HCT116 (cell line): ENCODE results near the gene NEDD4L. TPM values are rescaled to one million over a fixed set of nuclear protein-coding genes. Genes with fewer than 3 reads are reported as not detected.

ENCODE experiments used
- ATAC-seq: fragments of 200-7000 bp; cut with Tn5 transposase; 2 replicates; pipeline ENCODE4 v1.9.1; 2020; ENCODE audit warnings: mild to moderate bottlenecking, moderate library complexity
- BruUV-seq: library from RNA; stranded (reverse); fragments of 400-500 nt; replicated peaks from 2 replicates; lab custom pipeline; 2021; lab: Mats Ljungman, UMichigan
- CTCF ChIA-PET: fragments of 300-600 bp; sonication (Branson Sonifier 250); formaldehyde crosslinking; loops from one replicate; lab custom pipeline; 2021; ENCODE audit warnings: antibody characterized with exemption; lab: Charles Lee
- POLR2A ChIA-PET: fragments of 300-600, 350-600 bp; sonication (Branson Sonifier 250); formaldehyde crosslinking; loops from one replicate; lab custom pipeline; 2021; ENCODE audit warnings: antibody characterized with exemption; lab: Charles Lee
- RAD21 ChIA-PET, 2 experiments: fragments of 300-600 bp; sonication (Branson Sonifier 250); formaldehyde crosslinking; loops; one replicate each; lab custom pipeline; 2023; ENCODE audit warnings: low total read pairs in 2 of 2; ENCODE audit not compliant: uncharacterized antibody in 2 of 2, unreplicated experiment in 2 of 2, low non-redundant PET in 1 of 2; lab: Charles Lee
- DNase-seq: peaks from one replicate; pipeline ENCODE4 v3.0.0-alpha.2; 2010; ENCODE audit warnings: low read depth, low spot score
- H2AFZ ChIP-seq: fragments of 200-600 bp; shearing (Covaris generic), sonication (generic); 2 replicates; pipeline ENCODE4 v1.6.1; 2017; ENCODE audit warnings: low read depth, mixed run types, mixed read lengths, antibody characterized with exemption, low read length; ENCODE audit not compliant: poor library complexity, severe bottlenecking
- H3K27ac ChIP-seq: 2 replicates; pipeline ENCODE4 v1.5.1; 2012; ENCODE audit warnings: low read depth, low read length
- H3K27me3 ChIP-seq: fragments of 200-600 bp; sonication (generic); 2 replicates; pipeline ENCODE4 v1.6.1; 2016; ENCODE audit warnings: mixed run types, low read length, mixed read lengths; ENCODE audit not compliant: insufficient read depth
- H3K36me3 ChIP-seq, 2 experiments: fragments of 200-500 bp in 1 of 2; fragments of 200-600 bp in 1 of 2; sonication (Bioruptor generic) in 1 of 2; sonication (generic) in 1 of 2; 2 replicates each; pipeline versions ENCODE4 v1.5.1 to v1.6.1; 2014 to 2016; ENCODE audit warnings: low read length in 2 of 2, inconsistent platforms in 1 of 2, mixed read lengths in 1 of 2, mixed run types in 1 of 2; ENCODE audit not compliant: insufficient read depth in 2 of 2, control insufficient read depth in 1 of 2
- H3K4me1 ChIP-seq, 2 experiments: fragments of 200-600 bp in 1 of 2; sonication (generic) in 1 of 2; 2 replicates each; pipeline versions ENCODE4 v1.5.1 to v1.6.1; 2012 to 2017; ENCODE audit warnings: low read length in 2 of 2, inconsistent platforms in 1 of 2, mild to moderate bottlenecking in 1 of 2, mixed read lengths in 1 of 2, mixed run types in 1 of 2, moderate library complexity in 1 of 2; ENCODE audit not compliant: insufficient read depth in 2 of 2, control insufficient read depth in 1 of 2
- H3K4me2 ChIP-seq: fragments of 200-600 bp; sonication (generic); 2 replicates; pipeline ENCODE4 v1.6.1; 2017; ENCODE audit warnings: mixed run types, low read length, mixed read lengths
- H3K4me3 ChIP-seq, 2 experiments: fragments of 200-600 bp in 1 of 2; sonication (generic) in 1 of 2; replicated peaks in 1 of 2; 2 replicates each; pipeline ENCODE4 v1.5.1; 2011 to 2016; ENCODE audit warnings: low read length in 2 of 2, control low read depth in 1 of 2, low read depth in 1 of 2, mild to moderate bottlenecking in 1 of 2, mixed read lengths in 1 of 2, mixed run types in 1 of 2
- H3K79me2 ChIP-seq: fragments of 200-600 bp; sonication (generic); 2 replicates; pipeline ENCODE4 v1.6.1; 2017; ENCODE audit warnings: mild to moderate bottlenecking, mixed run types, low read length, moderate library complexity, mixed read lengths; ENCODE audit not compliant: insufficient read depth
- H3K9ac ChIP-seq: fragments of 200-600 bp; sonication (generic); 2 replicates; pipeline ENCODE4 v1.6.1; 2016; ENCODE audit warnings: low read length, mixed read lengths
- H3K9me2 ChIP-seq: fragments of 200-600 bp; sonication (generic), shearing (Covaris generic); 2 replicates; pipeline ENCODE4 v1.6.1; 2017; ENCODE audit warnings: mixed run types, mild to moderate bottlenecking, moderate library complexity; ENCODE audit not compliant: insufficient read depth
- H3K9me3 ChIP-seq, 2 experiments: fragments of 200-500 bp in 1 of 2; fragments of 200-600 bp in 1 of 2; sonication (Bioruptor generic) in 1 of 2; sonication (generic) in 1 of 2; 2 replicates each; pipeline ENCODE4 v1.6.1; 2014 to 2017; ENCODE audit warnings: low read length in 2 of 2, mixed read lengths in 2 of 2, inconsistent platforms in 1 of 2, low read depth in 1 of 2, mild to moderate bottlenecking in 1 of 2, mixed run types in 1 of 2, moderate library complexity in 1 of 2; ENCODE audit not compliant: control insufficient read depth in 1 of 2, insufficient read depth in 1 of 2
- H4K20me1 ChIP-seq: fragments of 200-600 bp; sonication (generic), shearing (Covaris generic); 2 replicates; pipeline ENCODE4 v1.6.1; 2017; ENCODE audit warnings: mixed run types, mild to moderate bottlenecking, moderate library complexity; ENCODE audit not compliant: insufficient read depth
- CEBPB ChIP-seq: IDR thresholded peaks from 2 replicates; pipeline ENCODE4 v1.6.1; 2012; ENCODE audit warnings: low read depth
- EGR1 ChIP-seq: IDR thresholded peaks from 2 replicates; pipeline ENCODE4 v1.6.1; 2012; ENCODE audit warnings: low read depth
- JUND ChIP-seq: IDR thresholded peaks from 2 replicates; pipeline ENCODE4 v1.6.1; 2012
- SIN3A ChIP-seq: IDR thresholded peaks from 2 replicates; pipeline ENCODE4 v1.6.1; 2012; ENCODE audit warnings: low read depth
- SP1 ChIP-seq: IDR thresholded peaks from 2 replicates; pipeline ENCODE4 v1.6.1; 2012; ENCODE audit warnings: low read depth
- SRF ChIP-seq: IDR thresholded peaks from 2 replicates; pipeline ENCODE4 v1.6.1; 2012; ENCODE audit warnings: low read depth
- intact Hi-C: fragments of 100-400 bp; cut with micrococcal nuclease; formaldehyde crosslinking; loops from 2 replicates; pipeline ENCODE4 v1.10.0; 2022
- total RNA-seq: library from RNA; stranded (reverse); gene quantifications from one replicate; pipeline ENCODE4 v1.2.1, GENCODE V29; 2021; ENCODE audit not compliant: unreplicated experiment
- TF ChIP-seq, protein P1 (sequence below): IDR thresholded peaks from 2 replicates; pipeline ENCODE4 v1.6.1; 2012

Gene NEDD4L
- total RNA-seq, 1 experiment from 2014 or later, result 41.5 TPM

DNA sequence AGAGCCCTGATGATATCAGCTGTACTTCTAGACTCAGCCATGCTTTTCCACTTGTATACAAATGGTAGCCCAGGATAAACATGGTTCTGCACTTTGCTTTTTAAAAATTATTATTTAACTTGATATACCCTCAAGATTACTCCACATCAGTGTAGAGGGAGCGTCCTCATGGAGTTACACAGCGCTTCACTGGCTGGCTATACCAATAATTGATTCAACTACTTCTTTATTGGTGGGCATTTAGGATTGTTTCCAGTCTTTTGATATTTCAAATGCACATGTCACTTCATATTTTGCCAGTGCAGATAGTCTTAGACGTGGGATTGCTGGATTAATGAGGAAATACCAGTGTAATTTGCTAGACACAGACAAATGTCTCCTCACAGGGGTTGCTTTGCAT, 10.8 kb upstream of the NEDD4L start (continued):
- TF ChIP-seq, protein P1, sequence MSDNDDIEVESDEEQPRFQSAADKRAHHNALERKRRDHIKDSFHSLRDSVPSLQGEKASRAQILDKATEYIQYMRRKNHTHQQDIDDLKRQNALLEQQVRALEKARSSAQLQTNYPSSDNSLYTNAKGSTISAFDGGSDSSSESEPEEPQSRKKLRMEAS, result no peak
- TF ChIP-seq SRF (no peak), SIN3A (no peak)

DNA sequence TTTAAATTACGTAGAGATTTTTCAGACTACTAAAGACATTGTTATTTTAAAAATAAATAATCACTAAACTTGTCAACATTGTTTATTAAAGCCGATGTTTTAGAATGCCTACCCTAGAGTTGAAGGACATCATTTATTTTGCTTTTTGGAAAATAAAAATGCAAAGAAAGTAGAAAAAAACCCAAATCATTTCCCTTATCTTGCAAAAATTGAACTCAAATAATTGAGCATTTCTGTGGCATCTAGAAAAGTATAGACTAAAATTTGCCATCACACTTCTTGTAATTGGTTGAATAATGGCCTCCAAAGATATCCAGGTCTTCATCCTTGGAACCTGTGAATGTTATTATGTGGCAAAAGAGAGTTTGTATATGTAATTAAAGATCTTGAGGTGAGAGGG, 9.7 kb upstream of the NEDD4L start:
- no peaks in the 10 kb centered on the region for H4K20me1 ChIP-seq

DNA sequence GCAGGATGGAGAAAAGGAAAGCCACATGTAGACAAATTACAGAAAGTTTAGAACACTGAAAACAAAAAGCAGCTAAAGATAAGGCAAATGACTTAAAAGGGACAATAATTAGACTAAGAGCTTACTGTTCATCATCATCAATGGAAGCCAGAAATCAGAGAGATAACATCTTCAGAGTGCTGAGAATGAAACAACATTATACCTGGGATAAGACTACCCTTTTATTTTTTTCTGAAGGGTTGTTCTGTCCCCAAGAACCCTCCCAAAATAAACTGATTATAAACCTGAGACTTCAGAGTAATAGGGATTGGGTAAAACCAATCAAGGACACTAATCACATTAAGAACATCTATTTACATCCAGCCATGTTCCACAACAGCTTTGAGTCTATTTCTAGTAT, 6.9 kb upstream of the NEDD4L start:
- Histone ChIP-seq H3K4me3 (no peak overlapping the region), H2AFZ (no peak overlapping the region), H3K27me3 (no peaks in the 10 kb centered on the region), H4K20me1 (no peaks in the 10 kb centered on the region), H3K27ac (no peak overlapping the region), H3K79me2 (no peaks in the 10 kb centered on the region), H3K9me3 (no peaks in the 10 kb centered on the region), H3K4me2 (no peak overlapping the region), H3K36me3 (no peaks in the 10 kb centered on the region), H3K4me1 (peaks cover 0 to 3% of the 10 kb centered on the region in 2 experiments; a peak in 1 of 4 replicates), H3K9ac (no peak overlapping the region), H3K9me2 (no peaks in the 10 kb centered on the region)
- no TSS peak for BruUV-seq
- TF ChIP-seq SP1 (no peak), JUND (no peak), EGR1 (no peak), SIN3A (no peak)
- ChIA-PET POLR2A (no interaction called here), CTCF (no interaction called here), RAD21 (no interaction called here)
- no peak for DNase-seq
- no peak for ATAC-seq
- intact Hi-C loops, result no loop called here

More for the DNA sequence above, 9.7 kb upstream of the NEDD4L start:
- ATAC-seq, result no peak
- H3K27me3 ChIP-seq, result no peaks in the 10 kb centered on the region
- no peaks in the 10 kb centered on the region for H3K9me3 ChIP-seq
- no peak overlapping the region for H3K27ac ChIP-seq
- CTCF ChIA-PET, result no interaction called here
- no peak overlapping the region for H3K4me2 ChIP-seq
- BruUV-seq, result no TSS peak
- no peak for TF ChIP-seq CEBPB
- TF ChIP-seq, protein P1, result no peak
- RAD21 ChIA-PET, result no interaction called here
- H3K9ac ChIP-seq, result no peak overlapping the region
- intact Hi-C loops, result no loop called here
- no peaks in the 10 kb centered on the region for H3K9me2 ChIP-seq
- DNase-seq, result no peak
- H3K4me1 ChIP-seq, result no peaks in the 10 kb centered on the region
- POLR2A ChIA-PET, result no interaction called here
- no peak overlapping the region for H2AFZ ChIP-seq
- no peaks in the 10 kb centered on the region for H3K79me2 ChIP-seq
- no peaks in the 10 kb centered on the region for H3K36me3 ChIP-seq
- H3K4me3 ChIP-seq, result no peak overlapping the region
